Stimulated activated CD4-positive, alpha-beta T cell treated with anti-CD3 and anti-CD28 coated beads, Interleukin-4, amount 100 ng/mL, for 24 hours (primary cell): ENCODE data around the gene CDK6.
A peak's percentile ranks its signal among the peaks of the same experiment; 100 is the strongest.

Experiments used
- DNase-seq: peaks from one replicate; pipeline ENCODE4 v3.0.0-alpha.2; 2020

Gene CDK6

GRCh38 chr7:92730808-92731207, 105.6 kb downstream of the CDK6 start:
- no peak for DNase-seq

GRCh38 chr7:92729751-92730150, 106.6 kb downstream of the CDK6 start:
- no peak for DNase-seq

GRCh38 chr7:92729172-92729571, 107.2 kb downstream of the CDK6 start:
- DNase-seq: no peak

GRCh38 chr7:92727755-92728154, 108.6 kb downstream of the CDK6 start:
- no peak for DNase-seq

- DNase-seq: no peak
Observed at GRCh38 chr7:92725161-92725925, 111.0 kb downstream of the CDK6 start.

GRCh38 chr7:92723943-92724342, 112.4 kb downstream of the CDK6 start:
- no peak for DNase-seq

- no peak for DNase-seq
Observed at GRCh38 chr7:92723205-92723604, 113.2 kb downstream of the CDK6 start.

GRCh38 chr7:92722541-92722940, 113.8 kb downstream of the CDK6 start:
- no peak for DNase-seq

- no peak for DNase-seq
Observed at GRCh38 chr7:92720604-92721350, 115.6 kb downstream of the CDK6 start.

GRCh38 chr7:92717993-92718716, 118.2 kb downstream of the CDK6 start:
- peak; percentile 67 for DNase-seq

GRCh38 chr7:92717623-92717992, 118.8 kb downstream of the CDK6 start:
- DNase-seq: no peak

GRCh38 chr7:92716825-92717580, 119.4 kb downstream of the CDK6 start:
- no peak for DNase-seq

- no peak for DNase-seq
Observed at GRCh38 chr7:92715963-92716362, 120.4 kb downstream of the CDK6 start.

GRCh38 chr7:92714767-92715166, 121.6 kb downstream of the CDK6 start:
- DNase-seq: no peak

GRCh38 chr7:92714280-92714679, 122.1 kb downstream of the CDK6 start:
- DNase-seq: no peak

- no peak for DNase-seq
Observed at GRCh38 chr7:92709912-92710311, 126.5 kb downstream of the CDK6 start.

- no peak for DNase-seq
Observed at GRCh38 chr7:92709150-92709549, 127.2 kb downstream of the CDK6 start.

- no peak for DNase-seq
Observed at GRCh38 chr7:92708111-92709042, 128.0 kb downstream of the CDK6 start.

- DNase-seq: no peak
Observed at GRCh38 chr7:92707435-92707834, 128.9 kb downstream of the CDK6 start.

- DNase-seq: no peak
Observed at GRCh38 chr7:92706563-92706962, 129.8 kb downstream of the CDK6 start.

- no peak for DNase-seq
Observed at GRCh38 chr7:92705831-92706230, 130.5 kb downstream of the CDK6 start.

GRCh38 chr7:92704858-92705257, 131.5 kb downstream of the CDK6 start:
- DNase-seq: no peak
